NT2/D1 (cell line): ENCODE measurements around the gene LSP1.

Experiments used
- YY1 ChIP-seq: IDR thresholded peaks from 2 replicates; pipeline ENCODE4 v1.6.1; 2011; ENCODE audit not compliant: insufficient read length, insufficient read depth
- ZNF274 ChIP-seq: IDR thresholded peaks from 2 replicates; pipeline ENCODE4 v1.6.1; 2011; ENCODE audit warnings: mild to moderate bottlenecking, low read depth, low read length

- TF ChIP-seq ZNF274 (no peak), YY1 (no peak)
These were observed 41.9 kb downstream of the LSP1 start for GRCh38 chr11:1894759-1895158.
